Brain microvascular endothelial cell (primary cell): Measurements from ENCODE around the gene DOCK3.
"Not testable (repeated sequence)": the region's sequence is repeated elsewhere in the genome, so short reads cannot be mapped to it uniquely, and the experiment has no call there.

Experiments
- DNase-seq: peaks from one replicate; pipeline ENCODE4 v3.0.0-alpha.2; 2020
- H3K27ac ChIP-seq: fragments of 250-450 bp; sonication (Bioruptor Pico); 2 replicates; pipeline ENCODE4 v1.5.1; 2020; ENCODE audit warnings: mild to moderate bottlenecking, moderate library complexity
- H3K27me3 ChIP-seq: fragments of 250-450 bp; sonication (Bioruptor Pico); replicated peaks from 2 replicates; pipeline ENCODE4 v1.5.1; 2020; ENCODE audit warnings: mild to moderate bottlenecking
- H3K36me3 ChIP-seq: fragments of 250-450 bp; sonication (Bioruptor Pico); replicated peaks from 2 replicates; pipeline ENCODE4 v1.5.1; 2020; ENCODE audit warnings: mild to moderate bottlenecking
- H3K4me3 ChIP-seq: 2 replicates; pipeline ENCODE4 v1.5.1; 2011; ENCODE audit warnings: low read depth, mild to moderate bottlenecking, control low read depth, low read length, moderate library complexity
- CTCF ChIP-seq: IDR thresholded peaks from 2 replicates; pipeline ENCODE4 v1.5.1; 2011; ENCODE audit warnings: low read depth, mild to moderate bottlenecking, moderate library complexity, low read length, control low read depth, inconsistent platforms; ENCODE audit errors: missing control alignments
- in situ Hi-C: cut with HindIII; loops from 2 replicates; pipeline ENCODE4 v1.10.0; 2017; ENCODE audit warnings: low sequenced_read_pairs, low pct_ligation_motif_present

Gene DOCK3

GRCh38 chr3:50777680-50778079 is 103.0 kb downstream of the DOCK3 start:
- Histone ChIP-seq H3K4me3 (no peak overlapping the region), H3K27ac (no peak overlapping the region), H3K27me3 (no peaks in the 10 kb centered on the region), H3K36me3 (no peaks in the 10 kb centered on the region)
- no peak for DNase-seq
- no peak for TF ChIP-seq CTCF
- in situ Hi-C loops, result no loop called here

- H3K4me3 ChIP-seq, H3K36me3 ChIP-seq, H3K27me3 ChIP-seq, DNase-seq, in situ Hi-C loops, H3K27ac ChIP-seq: not testable (repeated sequence)
Measured at GRCh38 chr3:50781766-50782165, 107.0 kb downstream of the DOCK3 start.

GRCh38 chr3:50786631-50787030 is 111.9 kb downstream of the DOCK3 start:
- no peak for DNase-seq
- H3K27me3 ChIP-seq, result no peaks in the 10 kb centered on the region
- H3K36me3 ChIP-seq, result no peaks in the 10 kb centered on the region
- no peak overlapping the region for H3K27ac ChIP-seq
- in situ Hi-C loops, result no loop called here
- no peak overlapping the region for H3K4me3 ChIP-seq
- no peak for TF ChIP-seq CTCF

- in situ Hi-C loops, H3K36me3 ChIP-seq, H3K27ac ChIP-seq, H3K4me3 ChIP-seq, H3K27me3 ChIP-seq, DNase-seq: not testable (repeated sequence)
Measured at GRCh38 chr3:50790894-50791293, 116.2 kb downstream of the DOCK3 start.

- TF ChIP-seq CTCF, result no peak
- H3K4me3 ChIP-seq, result no peak overlapping the region
- in situ Hi-C loops, result no loop called here
Measured at GRCh38 chr3:50792568-50792967, 117.8 kb downstream of the DOCK3 start.

GRCh38 chr3:50803805-50804204 is 129.1 kb downstream of the DOCK3 start:
- H3K36me3 ChIP-seq, H3K27me3 ChIP-seq, DNase-seq, H3K4me3 ChIP-seq, in situ Hi-C loops, H3K27ac ChIP-seq: not testable (repeated sequence)

More at GRCh38 chr3:50792568-50792967, 117.8 kb downstream of the DOCK3 start:
- Histone ChIP-seq H3K27me3 (no peaks in the 10 kb centered on the region), H3K36me3 (no peaks in the 10 kb centered on the region), H3K27ac (no peak overlapping the region)
- no peak for DNase-seq

- H3K36me3 ChIP-seq, DNase-seq, H3K27ac ChIP-seq, H3K27me3 ChIP-seq, in situ Hi-C loops, H3K4me3 ChIP-seq: not testable (repeated sequence)
Measured at GRCh38 chr3:50804376-50804775, 129.6 kb downstream of the DOCK3 start.

GRCh38 chr3:50805321-50805720 is 130.6 kb downstream of the DOCK3 start:
- H3K36me3 ChIP-seq, result no peaks in the 10 kb centered on the region
- H3K4me3 ChIP-seq, result no peak overlapping the region
- in situ Hi-C loops, result no loop called here
- H3K27me3 ChIP-seq, result no peaks in the 10 kb centered on the region
- no peak overlapping the region for H3K27ac ChIP-seq
- no peak for DNase-seq
- TF ChIP-seq CTCF, result no peak
